HUES64 (cell line): ENCODE data around the gene HSPA14.
"Not testable (repeated sequence)": the region's sequence is repeated elsewhere in the genome, so short reads cannot be mapped to it uniquely, and the experiment has no call there.

ENCODE experiments used
- H3K27ac ChIP-seq: 2 replicates; pipeline ENCODE4 v1.7.0; 2013; ENCODE audit warnings: low read depth, low read length, inconsistent platforms
- H3K27me3 ChIP-seq: 2 replicates; pipeline ENCODE4 v1.6.1; 2013; ENCODE audit warnings: mild to moderate bottlenecking, low read length; ENCODE audit not compliant: insufficient read depth
- H3K36me3 ChIP-seq: 2 replicates; pipeline ENCODE4 v1.6.1; 2013; ENCODE audit warnings: mild to moderate bottlenecking, low read length; ENCODE audit not compliant: insufficient read depth
- H3K4me1 ChIP-seq: 2 replicates; pipeline ENCODE4 v1.6.1; 2013; ENCODE audit warnings: mild to moderate bottlenecking, low read length, moderate library complexity; ENCODE audit not compliant: insufficient read depth
- H3K4me3 ChIP-seq: 2 replicates; pipeline ENCODE4 v1.5.1; 2013; ENCODE audit warnings: mild to moderate bottlenecking, low read length, moderate library complexity
- H3K9ac ChIP-seq: 2 replicates; pipeline ENCODE4 v1.6.1; 2013; ENCODE audit warnings: mild to moderate bottlenecking, low read depth, low read length
- H3K9me3 ChIP-seq: 2 replicates; pipeline ENCODE4 v1.6.1; 2013; ENCODE audit warnings: low read depth, low read length; ENCODE audit not compliant: insufficient read depth
- WGBS: fragments of 150-250, 120-280 bp; methylation state at CpG from one replicate; pipeline ENCODE4 v1.1.7; 2013; ENCODE audit warnings: missing lambda C conversion rate; 5-methylcytosine and 5-hydroxymethylcytosine counted together

HSPA14 gene

DNA sequence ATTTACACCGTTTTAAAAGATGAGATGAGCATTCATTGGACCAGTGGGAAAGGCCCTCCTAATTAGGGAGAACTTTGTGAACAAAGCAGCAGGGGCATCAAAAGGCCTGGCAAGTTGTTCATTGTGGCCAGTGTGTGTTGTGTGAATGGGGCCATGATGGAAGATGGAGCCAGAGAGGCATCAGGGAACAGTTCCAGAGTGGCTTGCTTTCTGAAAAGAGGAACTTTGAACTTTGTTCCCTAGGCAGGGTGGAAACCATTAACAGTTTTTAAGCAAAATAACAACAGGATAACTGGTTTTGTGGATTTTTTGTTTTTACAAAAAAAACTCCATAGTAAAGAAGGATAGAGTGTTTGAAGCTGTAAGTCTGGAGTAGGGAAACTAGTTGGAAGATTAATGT is 53.0 kb downstream of the HSPA14 start:
- H3K4me3 ChIP-seq: no peak overlapping the region
- no peak overlapping the region for H3K27ac ChIP-seq
- no peaks in the 10 kb centered on the region for H3K27me3 ChIP-seq
- no peaks in the 10 kb centered on the region for H3K9me3 ChIP-seq
- 94% methylated on average over 1 of the region's 1 CpG for WGBS
- H3K9ac ChIP-seq: no peak overlapping the region
- no peaks in the 10 kb centered on the region for H3K4me1 ChIP-seq
- H3K36me3 ChIP-seq: peaks cover 13% of the 10 kb centered on the region

DNA sequence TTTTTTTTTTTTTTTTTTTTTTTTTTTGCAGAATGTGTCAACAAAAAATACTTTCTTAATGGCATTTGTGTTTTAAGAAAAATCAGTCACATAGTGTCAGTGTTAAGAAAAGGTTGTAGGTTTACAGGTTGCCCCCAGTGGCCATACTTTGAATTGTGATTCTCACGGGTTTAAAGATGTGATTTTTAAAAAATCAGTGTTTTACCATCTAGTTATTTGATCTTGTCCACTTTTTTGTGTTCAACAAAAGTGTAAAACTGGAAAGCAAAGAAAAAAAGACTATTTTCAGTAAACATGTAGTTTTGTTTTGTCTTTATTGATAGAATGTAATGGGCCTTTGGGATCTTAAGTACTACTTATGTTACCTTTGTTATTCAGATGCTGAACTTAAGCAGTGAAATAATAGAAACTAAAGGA is 66.2 kb downstream of the HSPA14 start:
- peaks cover 8% of the 10 kb centered on the region for H3K9me3 ChIP-seq
- H3K4me3 ChIP-seq: no peak overlapping the region
- 70% methylated on average over 1 of the region's 1 CpG for WGBS
- H3K27ac ChIP-seq: no peak overlapping the region
- H3K4me1 ChIP-seq: peaks cover 6% of the 10 kb centered on the region
- H3K9ac ChIP-seq: no peak overlapping the region
- no peaks in the 10 kb centered on the region for H3K27me3 ChIP-seq
- H3K36me3 ChIP-seq: peaks cover 97% of the 10 kb centered on the region

DNA sequence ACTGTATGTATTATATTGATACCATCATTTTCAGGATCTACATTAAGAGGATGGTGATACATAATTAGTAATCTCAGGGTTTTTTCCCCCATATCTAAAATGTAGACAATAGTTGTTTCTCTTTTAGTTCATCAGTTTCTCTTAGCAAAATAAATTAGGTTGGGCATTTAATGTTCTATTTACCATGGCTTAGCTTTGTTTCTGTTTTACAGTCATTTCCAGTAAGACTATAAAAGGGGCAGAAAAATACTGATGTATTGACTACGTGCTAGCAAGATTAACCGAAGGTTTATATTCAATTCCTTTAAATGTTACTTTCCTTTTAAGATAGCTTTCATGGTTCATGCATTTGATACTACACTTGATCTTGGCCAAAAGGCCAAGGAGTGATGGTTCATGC is 66.8 kb downstream of the HSPA14 start:
- Histone ChIP-seq H3K27me3 (no peaks in the 10 kb centered on the region), H3K27ac (no peak overlapping the region), H3K36me3 (peaks cover 97% of the 10 kb centered on the region), H3K4me3 (no peak overlapping the region), H3K4me1 (peaks cover 6% of the 10 kb centered on the region), H3K9me3 (peaks cover 8% of the 10 kb centered on the region), H3K9ac (no peak overlapping the region)
- WGBS: 100% methylated on average over 2 of the region's 2 CpGs

DNA sequence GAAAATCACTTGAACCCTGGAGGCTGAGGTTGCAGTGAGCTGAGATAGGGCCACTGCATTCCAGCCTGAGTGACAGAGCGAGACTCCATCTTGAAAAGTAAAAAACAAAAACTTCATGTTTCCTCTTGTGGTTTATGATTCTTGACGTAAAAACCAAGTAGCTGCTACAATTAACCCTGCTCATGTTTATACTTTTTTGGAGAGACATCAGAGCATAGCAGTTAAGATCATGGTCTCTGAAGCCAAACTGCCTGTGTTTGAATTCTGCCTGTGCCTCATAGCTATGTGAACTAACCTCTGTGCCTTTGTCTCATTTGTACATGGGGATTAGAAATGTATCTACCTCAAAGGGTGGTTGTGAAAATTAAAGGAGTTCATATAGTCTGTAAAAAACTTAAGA is 67.8 kb downstream of the HSPA14 start:
- no peak overlapping the region for H3K9ac ChIP-seq
- H3K36me3 ChIP-seq: peaks cover 97% of the 10 kb centered on the region
- H3K27ac ChIP-seq: no peak overlapping the region
- H3K4me3 ChIP-seq: no peak overlapping the region
- no peaks in the 10 kb centered on the region for H3K27me3 ChIP-seq
- H3K9me3 ChIP-seq: peaks cover 8% of the 10 kb centered on the region
- peaks cover 6% of the 10 kb centered on the region for H3K4me1 ChIP-seq
- 98% methylated on average over 2 of the region's 2 CpGs for WGBS

DNA sequence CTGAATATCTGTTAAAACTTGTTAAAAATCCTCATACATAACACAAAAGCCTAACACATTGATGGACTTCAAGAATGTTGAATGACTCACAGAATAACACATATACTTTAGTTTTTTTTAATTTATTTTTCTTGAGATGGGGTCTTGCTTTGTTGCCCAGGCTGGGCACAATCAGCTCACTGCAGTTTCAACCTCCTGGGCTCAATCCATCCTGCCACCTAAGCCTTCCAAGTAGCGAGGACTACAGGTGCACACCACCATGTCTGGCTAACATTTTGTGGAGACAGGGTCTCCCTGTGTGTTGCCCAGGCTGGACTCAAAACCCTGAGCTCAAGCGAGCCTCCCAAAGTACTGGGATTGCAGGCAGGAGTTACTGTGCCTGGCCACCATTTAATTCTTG is 68.7 kb downstream of the HSPA14 start:
- Histone ChIP-seq H3K4me3 (no peak overlapping the region), H3K4me1 (peaks cover 6% of the 10 kb centered on the region), H3K27ac (no peak overlapping the region), H3K27me3 (no peaks in the 10 kb centered on the region), H3K36me3 (peaks cover 97% of the 10 kb centered on the region), H3K9ac (no peak overlapping the region), H3K9me3 (peaks cover 8% of the 10 kb centered on the region)
- WGBS: 96% methylated on average over 2 of the region's 2 CpGs

DNA sequence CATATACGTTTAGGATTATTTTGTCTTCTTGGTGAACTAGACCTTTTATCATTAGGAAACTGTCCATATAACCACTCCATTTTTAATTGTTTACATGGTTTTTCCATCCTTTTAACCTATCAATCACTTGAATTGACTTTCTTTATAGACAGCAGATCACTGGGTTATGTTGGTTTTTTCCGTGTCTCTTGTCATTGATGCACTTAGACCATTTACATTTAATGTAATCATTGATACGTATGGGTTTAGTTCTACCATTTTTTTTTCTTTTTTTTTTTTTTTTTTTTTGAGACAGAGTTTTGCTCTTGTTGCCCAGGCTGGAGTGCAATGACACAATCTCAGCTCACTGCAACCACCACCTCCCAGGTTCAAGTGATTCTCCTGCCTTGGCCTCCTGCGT is 69.5 kb downstream of the HSPA14 start:
- not testable (repeated sequence) for H3K4me1 ChIP-seq, H3K9me3 ChIP-seq, H3K27ac ChIP-seq, H3K27me3 ChIP-seq, H3K4me3 ChIP-seq, H3K9ac ChIP-seq
- H3K36me3 ChIP-seq: peaks cover 91% of the 10 kb centered on the region
- 100% methylated on average over 3 of the region's 4 CpGs for WGBS

DNA sequence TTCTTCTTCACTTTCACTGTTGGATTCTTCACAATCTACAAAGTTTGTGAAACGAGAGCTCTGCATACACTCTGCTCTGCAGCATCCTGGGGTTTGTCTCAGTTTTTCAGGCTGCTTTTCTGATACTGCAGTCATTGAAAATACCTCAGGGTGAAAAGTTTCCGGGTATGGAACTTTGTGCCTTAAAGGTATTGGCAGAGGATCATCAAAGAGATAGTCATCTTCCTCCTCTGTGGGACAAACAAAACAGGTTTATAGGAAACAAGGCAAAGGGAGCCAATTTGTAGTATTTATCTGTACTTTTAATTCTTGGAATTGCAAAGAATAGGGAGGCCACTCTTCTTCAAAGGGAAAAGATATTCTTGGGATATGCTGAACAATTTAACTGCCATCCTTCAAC is 71.0 kb downstream of the HSPA14 start:
- Histone ChIP-seq H3K4me1 (peaks cover 6% of the 10 kb centered on the region), H3K9ac (no peak overlapping the region), H3K27me3 (no peaks in the 10 kb centered on the region), H3K27ac (no peak overlapping the region), H3K36me3 (peaks cover 82% of the 10 kb centered on the region), H3K4me3 (no peak overlapping the region), H3K9me3 (peaks cover 14% of the 10 kb centered on the region)
- WGBS: 93% methylated on average over 2 of the region's 2 CpGs

DNA sequence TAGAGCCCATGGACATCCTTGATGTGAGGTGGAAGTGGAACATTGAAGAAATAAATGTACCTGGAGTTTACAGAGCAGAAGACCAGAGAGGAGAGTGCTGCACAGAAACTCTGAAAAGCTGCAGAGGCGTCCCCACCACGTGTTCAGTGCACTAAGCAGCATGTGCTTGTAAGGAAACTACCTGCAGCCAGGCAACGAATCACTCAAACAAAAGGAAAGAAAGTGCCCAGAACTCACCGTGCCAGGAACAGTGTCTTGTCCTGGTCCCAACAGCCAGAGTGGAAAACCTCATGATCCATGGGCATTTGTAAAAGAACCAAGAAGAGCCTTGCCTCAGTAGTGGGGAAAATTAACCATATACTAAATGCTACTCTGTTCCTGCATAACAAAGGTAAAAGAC is 72.8 kb downstream of the HSPA14 start:
- 91% methylated on average over 4 of the region's 4 CpGs for WGBS
- Histone ChIP-seq H3K9ac (no peak overlapping the region), H3K27me3 (no peaks in the 10 kb centered on the region), H3K4me3 (no peak overlapping the region), H3K27ac (no peak overlapping the region), H3K4me1 (no peaks in the 10 kb centered on the region), H3K9me3 (peaks cover 23% of the 10 kb centered on the region), H3K36me3 (peaks cover 78% of the 10 kb centered on the region)

DNA sequence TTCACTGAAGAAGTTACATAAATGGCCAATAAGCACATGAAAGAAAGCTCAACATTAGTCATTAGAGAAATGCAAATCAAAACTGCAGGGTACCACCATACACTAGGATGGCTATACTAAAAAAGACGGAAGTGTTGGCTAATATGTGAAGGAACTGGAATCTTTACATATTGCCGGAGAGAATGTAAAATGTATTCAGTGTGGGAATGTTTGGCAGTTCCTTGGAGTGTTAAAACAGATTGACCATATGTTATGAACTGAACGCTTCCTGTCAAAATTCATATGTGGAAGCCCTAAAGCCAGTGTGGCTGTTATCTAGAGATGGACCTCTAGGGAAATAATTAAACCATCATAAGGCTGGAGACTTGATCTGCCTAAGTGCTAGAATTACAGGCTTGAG is 73.7 kb downstream of the HSPA14 start:
- no peaks in the 10 kb centered on the region for H3K27me3 ChIP-seq
- peaks cover 31% of the 10 kb centered on the region for H3K9me3 ChIP-seq
- H3K27ac ChIP-seq: no peak overlapping the region
- H3K9ac ChIP-seq: no peak overlapping the region
- H3K4me1 ChIP-seq: no peaks in the 10 kb centered on the region
- 94% methylated on average over 3 of the region's 3 CpGs for WGBS
- H3K4me3 ChIP-seq: no peak overlapping the region
- peaks cover 78% of the 10 kb centered on the region for H3K36me3 ChIP-seq

DNA sequence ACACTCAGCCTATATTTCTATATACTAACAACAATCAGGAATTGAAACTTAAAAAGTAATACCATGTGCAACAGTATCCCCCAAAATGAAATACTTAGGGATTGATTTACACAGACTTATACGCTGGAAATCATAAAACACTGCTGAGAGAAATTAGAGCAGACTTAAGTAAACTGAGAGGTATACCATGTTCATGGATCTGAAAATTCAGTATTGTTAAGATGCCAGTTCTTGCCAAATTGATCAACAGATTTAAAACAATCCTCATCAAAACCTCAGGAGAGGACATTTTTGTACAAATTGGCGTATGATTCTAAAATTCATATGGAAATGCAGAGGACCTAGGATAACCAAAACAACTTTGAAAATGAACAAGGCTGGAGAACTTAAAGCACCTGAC is 78.5 kb downstream of the HSPA14 start:
- Histone ChIP-seq H3K36me3 (peaks cover 71% of the 10 kb centered on the region), H3K4me3 (no peak overlapping the region), H3K9ac (no peak overlapping the region), H3K27me3 (no peaks in the 10 kb centered on the region), H3K4me1 (no peaks in the 10 kb centered on the region), H3K27ac (no peak overlapping the region), H3K9me3 (peaks cover 39% of the 10 kb centered on the region)
- WGBS: 96% methylated on average over 2 of the region's 2 CpGs

DNA sequence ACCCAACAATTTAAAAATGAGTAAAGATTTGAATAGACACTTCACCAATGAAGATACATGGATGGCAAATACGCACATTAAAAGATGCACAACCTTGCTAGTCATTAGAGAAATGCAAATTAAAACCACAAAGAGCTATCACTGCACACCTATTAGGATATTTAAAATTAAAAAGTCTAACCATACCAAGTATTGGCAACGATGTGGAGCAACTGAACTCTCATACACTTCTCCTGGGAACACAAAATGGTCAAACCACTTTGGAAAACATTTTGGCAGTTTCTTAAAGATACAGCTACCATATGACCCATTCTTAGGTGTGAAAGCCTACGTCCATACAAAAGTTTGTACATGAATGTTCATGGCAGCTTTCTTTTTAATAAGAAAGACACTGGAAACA is 79.7 kb downstream of the HSPA14 start:
- Histone ChIP-seq H3K27me3 (no peaks in the 10 kb centered on the region), H3K9ac (no peak overlapping the region), H3K4me1 (no peaks in the 10 kb centered on the region), H3K9me3 (peaks cover 39% of the 10 kb centered on the region), H3K4me3 (no peak overlapping the region), H3K27ac (no peak overlapping the region), H3K36me3 (peaks cover 77% of the 10 kb centered on the region)
- 92% methylated on average over 3 of the region's 3 CpGs for WGBS

DNA sequence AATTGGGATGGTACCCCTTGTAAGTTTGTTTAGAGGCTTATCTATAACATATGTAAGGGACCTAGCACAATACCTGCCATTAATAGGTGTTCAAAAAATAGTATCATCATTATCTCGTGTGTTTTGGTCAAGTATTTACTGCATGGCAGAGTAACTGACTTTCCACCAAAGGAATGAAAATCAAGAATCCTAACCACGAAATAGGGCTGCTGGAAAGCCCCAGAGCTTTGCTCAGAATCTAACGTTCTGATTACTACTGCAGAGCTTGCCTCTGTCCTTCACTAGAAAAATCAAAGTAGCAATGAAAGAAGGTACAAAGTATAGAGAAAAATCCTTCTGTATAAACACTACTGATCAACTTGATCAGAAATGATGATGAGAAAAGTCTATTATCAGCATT is 80.9 kb downstream of the HSPA14 start:
- 92% methylated on average over 3 of the region's 3 CpGs for WGBS
- no peaks in the 10 kb centered on the region for H3K4me1 ChIP-seq
- peaks cover 74% of the 10 kb centered on the region for H3K36me3 ChIP-seq
- H3K4me3 ChIP-seq: no peak overlapping the region
- H3K27me3 ChIP-seq: no peaks in the 10 kb centered on the region
- H3K9me3 ChIP-seq: peaks cover 33% of the 10 kb centered on the region
- no peak overlapping the region for H3K27ac ChIP-seq
- no peak overlapping the region for H3K9ac ChIP-seq
